Epithelial cell of proximal tubule (primary cell): ENCODE data around the gene FUBP3. TPM values are rescaled to one million over a fixed set of nuclear protein-coding genes. Genes with fewer than 3 reads are reported as not detected.
A peak's percentile ranks its signal among the peaks of the same experiment; 100 is the strongest.

ENCODE experiments used
- DNase-seq: peaks from one replicate; pipeline ENCODE4 v3.0.0-alpha.2; 2011; ENCODE audit warnings: low read depth
- H3K4me3 ChIP-seq: 2 replicates; pipeline ENCODE4 v1.5.1; 2011; ENCODE audit warnings: low read depth, mild to moderate bottlenecking, low read length
- total RNA-seq: library from RNA; depleted of rRNA; stranded (reverse); fragments of >200 nt; gene quantifications from 2 replicates; pipeline ENCODE4 v1.2.3, GENCODE V29; 2015
- TF ChIP-seq, protein P1 (sequence below): conservative IDR thresholded peaks from 2 replicates; pipeline ENCODE4 v1.5.1; 2012; ENCODE audit warnings: low read depth, mild to moderate bottlenecking, low read length

Gene FUBP3
- total RNA-seq, 1 donor from 2014 or later = 22.7 TPM

DNA sequence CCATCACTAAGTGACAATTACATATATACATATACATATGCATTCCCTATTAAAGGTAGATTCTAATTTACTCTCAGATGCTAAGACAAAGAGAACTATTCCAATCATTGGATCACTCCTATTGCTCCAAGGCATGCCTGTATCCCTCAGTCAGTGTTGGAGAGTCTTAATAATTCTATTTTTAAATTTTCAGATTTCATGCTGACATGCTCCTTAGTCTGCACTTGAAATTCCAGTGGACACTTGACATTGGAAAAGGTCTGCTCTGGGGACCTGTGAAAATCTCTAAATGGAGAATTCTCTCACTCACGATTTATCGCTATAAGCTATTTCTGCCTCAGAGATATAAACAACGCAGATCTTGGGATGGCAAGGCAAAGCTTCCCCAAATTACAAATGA is 3.9 kb upstream of the FUBP3 start:
- no peak for DNase-seq
- TF ChIP-seq, protein P1, sequence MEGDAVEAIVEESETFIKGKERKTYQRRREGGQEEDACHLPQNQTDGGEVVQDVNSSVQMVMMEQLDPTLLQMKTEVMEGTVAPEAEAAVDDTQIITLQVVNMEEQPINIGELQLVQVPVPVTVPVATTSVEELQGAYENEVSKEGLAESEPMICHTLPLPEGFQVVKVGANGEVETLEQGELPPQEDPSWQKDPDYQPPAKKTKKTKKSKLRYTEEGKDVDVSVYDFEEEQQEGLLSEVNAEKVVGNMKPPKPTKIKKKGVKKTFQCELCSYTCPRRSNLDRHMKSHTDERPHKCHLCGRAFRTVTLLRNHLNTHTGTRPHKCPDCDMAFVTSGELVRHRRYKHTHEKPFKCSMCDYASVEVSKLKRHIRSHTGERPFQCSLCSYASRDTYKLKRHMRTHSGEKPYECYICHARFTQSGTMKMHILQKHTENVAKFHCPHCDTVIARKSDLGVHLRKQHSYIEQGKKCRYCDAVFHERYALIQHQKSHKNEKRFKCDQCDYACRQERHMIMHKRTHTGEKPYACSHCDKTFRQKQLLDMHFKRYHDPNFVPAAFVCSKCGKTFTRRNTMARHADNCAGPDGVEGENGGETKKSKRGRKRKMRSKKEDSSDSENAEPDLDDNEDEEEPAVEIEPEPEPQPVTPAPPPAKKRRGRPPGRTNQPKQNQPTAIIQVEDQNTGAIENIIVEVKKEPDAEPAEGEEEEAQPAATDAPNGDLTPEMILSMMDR = no peak
- no peak overlapping the region for H3K4me3 ChIP-seq

DNA sequence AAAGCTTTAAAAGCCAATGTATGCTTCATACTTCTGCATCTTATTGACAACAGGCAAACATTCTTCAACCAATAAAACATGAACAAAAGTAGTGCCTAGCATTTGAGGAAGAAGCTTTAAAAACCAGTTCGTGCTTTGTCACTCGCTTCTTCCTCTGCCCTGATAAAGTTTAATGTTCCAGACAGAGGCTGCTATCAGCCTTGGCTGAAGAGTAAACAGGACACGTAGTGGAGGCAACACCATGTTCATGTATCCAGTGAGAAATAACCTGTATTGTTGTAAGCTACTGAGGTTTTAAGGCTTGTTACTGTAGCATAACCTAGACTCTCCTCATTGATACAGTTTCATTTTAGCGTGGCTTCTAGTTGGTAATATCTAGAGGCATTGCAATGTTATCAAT is 3.2 kb upstream of the FUBP3 start:
- no peak for DNase-seq
- TF ChIP-seq, protein P1 = no peak
- no peak overlapping the region for H3K4me3 ChIP-seq

DNA sequence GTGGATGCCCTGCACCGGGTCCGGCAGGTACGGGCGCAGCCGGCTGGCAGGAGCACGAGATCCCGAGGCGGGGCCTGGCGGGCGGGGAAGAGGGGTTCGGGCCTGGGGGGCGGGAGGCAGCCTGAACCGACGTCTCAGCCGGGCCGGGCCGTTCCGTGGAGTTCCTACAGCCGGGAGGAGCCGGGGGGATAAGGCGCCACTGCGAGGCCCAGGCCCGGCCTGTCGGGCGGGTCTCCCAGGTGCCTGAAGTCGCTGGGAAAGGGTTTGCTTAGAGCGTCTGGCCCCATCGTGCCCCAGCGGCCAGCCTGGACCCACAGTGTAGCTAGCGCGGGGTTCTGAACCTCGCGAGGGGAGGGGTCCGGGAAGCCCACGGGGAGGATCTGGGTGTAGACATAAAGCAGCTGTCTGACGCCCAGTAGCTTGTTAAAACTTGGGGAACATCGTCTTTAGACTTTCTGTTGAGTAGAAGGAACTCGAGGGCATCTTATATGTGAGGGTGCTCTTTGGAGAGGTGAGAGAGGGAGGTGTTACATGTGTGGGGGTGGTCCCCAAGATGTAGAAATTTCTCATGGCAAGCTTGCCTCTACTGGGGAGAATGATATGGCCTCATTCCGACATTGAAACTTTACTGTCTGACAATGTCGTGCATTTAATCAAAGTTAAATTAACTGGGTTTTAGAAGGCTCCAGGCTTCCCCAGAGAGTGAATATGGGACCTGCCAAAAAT is 524 bp downstream of the FUBP3 start:
- TF ChIP-seq, protein P1 = no peak
- DNase-seq = no peak
- H3K4me3 ChIP-seq = peak overlapping the region; percentile 99

DNA sequence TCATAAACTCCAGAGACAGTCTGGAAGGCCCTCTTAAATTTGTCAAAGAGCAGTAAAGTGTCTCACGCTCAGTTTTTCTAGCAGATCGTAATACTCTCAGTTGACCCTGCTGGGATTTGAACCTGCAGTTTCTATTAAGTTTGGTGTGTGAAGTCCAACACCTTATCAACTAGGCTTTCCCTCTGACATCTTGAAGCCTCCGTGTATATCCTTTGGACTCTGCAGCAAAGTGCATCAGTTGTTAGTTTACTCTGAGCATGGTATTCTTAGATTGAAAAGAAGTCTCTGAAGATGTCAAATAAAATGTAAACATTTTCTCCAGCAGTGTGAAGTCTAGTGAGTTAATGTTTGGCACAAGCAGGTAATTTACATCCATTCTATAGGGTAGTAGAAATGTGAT is 2.4 kb downstream of the FUBP3 start:
- H3K4me3 ChIP-seq = no peak overlapping the region
- TF ChIP-seq, protein P1 = no peak
- DNase-seq = no peak

DNA sequence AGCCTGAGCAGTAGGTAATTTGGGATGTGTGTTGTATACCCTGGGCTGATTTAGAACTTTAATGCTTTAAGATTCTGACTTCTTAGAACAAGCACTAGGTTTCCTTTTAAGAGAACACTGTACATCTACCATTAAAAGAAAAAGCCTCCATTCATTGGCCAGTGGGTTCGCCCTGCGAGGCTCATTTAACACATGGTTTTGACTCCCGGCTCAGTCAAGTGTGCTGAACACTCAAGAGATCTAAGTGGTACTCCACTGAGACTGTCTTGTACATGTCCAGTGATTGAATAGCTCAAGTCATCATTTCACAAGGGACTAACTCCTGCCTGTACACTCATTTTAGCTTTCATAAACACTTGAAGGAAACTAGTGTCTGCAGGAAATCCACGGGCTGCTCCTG is 3.9 kb downstream of the FUBP3 start:
- DNase-seq = no peak
- no peak overlapping the region for H3K4me3 ChIP-seq
- TF ChIP-seq, protein P1 = no peak

DNA sequence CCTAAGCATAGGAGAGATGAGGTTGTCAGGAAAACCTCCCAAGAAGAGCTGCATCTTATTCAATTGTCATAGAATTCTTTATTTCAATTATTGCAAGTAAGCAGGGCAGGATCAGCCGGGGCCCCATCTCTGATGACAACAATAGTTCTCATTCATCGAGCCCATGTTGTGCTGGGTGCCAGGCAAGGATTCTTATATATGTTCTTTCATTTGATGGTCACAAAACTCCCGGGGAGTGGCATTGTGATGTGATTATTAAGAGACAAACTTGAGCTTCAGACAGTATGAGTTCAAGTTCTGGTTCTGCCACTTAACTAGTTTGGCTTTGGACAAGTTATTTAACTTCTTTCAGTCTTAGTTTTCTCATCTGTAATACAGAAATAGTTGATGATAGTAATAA is 8.5 kb downstream of the FUBP3 start:
- TF ChIP-seq, protein P1 = no peak
- H3K4me3 ChIP-seq = no peak overlapping the region
- DNase-seq = no peak

DNA sequence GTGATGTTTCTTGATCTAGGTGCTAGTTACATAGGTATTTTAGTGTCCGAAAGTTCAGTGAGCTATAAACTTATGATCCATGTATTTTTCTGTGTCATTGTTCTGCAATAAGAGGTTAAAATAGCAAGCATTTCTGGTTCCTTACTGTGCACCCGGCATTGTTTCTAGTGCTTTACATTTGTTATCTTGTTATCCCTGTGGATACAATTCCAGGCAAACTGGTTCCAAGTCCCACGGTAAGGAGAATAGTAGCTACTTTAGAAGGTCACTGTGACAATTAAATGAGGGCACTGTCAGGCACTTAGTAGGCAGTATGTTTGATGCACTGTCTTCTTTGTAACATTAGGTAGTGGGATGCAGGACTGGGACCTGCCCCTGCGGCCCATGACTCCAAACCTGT is 9.0 kb downstream of the FUBP3 start:
- no peak overlapping the region for H3K4me3 ChIP-seq
- DNase-seq = no peak
- TF ChIP-seq, protein P1 = no peak
